HepG2 (cell line): ENCODE measurements around the gene CCDC191. TPM values are rescaled to one million over a fixed set of nuclear protein-coding genes. Genes with fewer than 3 reads are reported as not detected.
A peak's percentile ranks its signal among the peaks of the same experiment; 100 is the strongest.

Experiments used
- AKAP8 ChIP-seq: sonication (generic); formaldehyde crosslinking; IDR thresholded peaks from 2 replicates; pipeline ENCODE4 v1.5.1; 2020; ENCODE audit warnings: mild to moderate bottlenecking, missing genetic modification reagents
- ARID5B ChIP-seq: IDR thresholded peaks from 2 replicates; pipeline ENCODE4 v1.4.0; 2020; ENCODE audit warnings: mild to moderate bottlenecking, missing genetic modification reagents
- CCDC6 ChIP-seq: sonication (generic); formaldehyde crosslinking; IDR thresholded peaks from 2 replicates; pipeline ENCODE4 v1.8.1; 2022; ENCODE audit warnings: mild to moderate bottlenecking, missing genetic modification reagents, moderate library complexity
- CEBPB ChIP-seq: IDR thresholded peaks from 2 replicates; pipeline ENCODE4 v1.6.1; 2011; ENCODE audit warnings: low read depth, low read length, improper control_type of control experiment, borderline replicate concordance
- GTF2F1 ChIP-seq: fragments of 150-350 bp; IDR thresholded peaks from 2 replicates; pipeline ENCODE4 v1.6.1; 2014; ENCODE audit warnings: low read length
- IKZF4 ChIP-seq: sonication (generic); formaldehyde crosslinking; IDR thresholded peaks from 2 replicates; pipeline ENCODE4 v1.5.1; 2020; ENCODE audit warnings: borderline replicate concordance, mild to moderate bottlenecking, low read depth, missing genetic modification reagents; ENCODE audit errors: not compliant biosample characterization
- KAT7 ChIP-seq: IDR thresholded peaks from 2 replicates; pipeline ENCODE4 v1.6.1; 2018; ENCODE audit warnings: borderline replicate concordance, missing compliant biosample characterization
- MZF1 ChIP-seq: sonication (generic); formaldehyde crosslinking; IDR thresholded peaks from 2 replicates; pipeline ENCODE4 v1.8.1; 2023; ENCODE audit warnings: mild to moderate bottlenecking, missing genetic modification reagents, borderline replicate concordance
- NONO ChIP-seq, 2 experiments: fragments of 450-650 bp in 1 of 2; sonication (generic) in 1 of 2; formaldehyde crosslinking in 1 of 2; IDR thresholded peaks in 1 of 2; conservative IDR thresholded peaks in 1 of 2; 2 replicates each; pipeline versions ENCODE4 v1.6.1 to v1.8.0; 2017 to 2022; ENCODE audit warnings: mild to moderate bottlenecking in 1 of 2, missing genetic modification reagents in 1 of 2, moderate library complexity in 1 of 2
- RARA ChIP-seq: IDR thresholded peaks from 2 replicates; pipeline ENCODE4 v1.6.1; 2016; ENCODE audit warnings: missing genetic modification reagents, missing compliant biosample characterization
- SSRP1 ChIP-seq: IDR thresholded peaks from 2 replicates; pipeline ENCODE4 v1.6.1; 2016; ENCODE audit warnings: control low read depth
- TEAD2 ChIP-seq: sonication (generic); formaldehyde crosslinking; IDR thresholded peaks from 2 replicates; pipeline ENCODE4 v1.9.0; 2021; ENCODE audit warnings: missing genetic modification reagents
- ZBTB14 ChIP-seq: sonication (generic); formaldehyde crosslinking; IDR thresholded peaks from 2 replicates; pipeline ENCODE4 v1.4.0; 2020; ENCODE audit warnings: missing genetic modification reagents
- ZC3H13 ChIP-seq: sonication (generic); formaldehyde crosslinking; IDR thresholded peaks from 2 replicates; pipeline ENCODE4 v1.8.1; 2023; ENCODE audit warnings: mild to moderate bottlenecking, missing genetic modification reagents, moderate library complexity
- ZFP36 ChIP-seq: fragments of 150-350 bp; IDR thresholded peaks from 2 replicates; pipeline ENCODE4 v1.6.1; 2018; ENCODE audit warnings: borderline replicate concordance, low read length, low read depth; ENCODE audit not compliant: partially characterized antibody
- ZFP36L2 ChIP-seq: sonication (generic); formaldehyde crosslinking; IDR thresholded peaks from 2 replicates; pipeline ENCODE4 v1.4.0; 2020; ENCODE audit warnings: missing genetic modification reagents
- ZHX1 ChIP-seq: sonication (generic); formaldehyde crosslinking; IDR thresholded peaks from 2 replicates; pipeline ENCODE4 v1.8.1; 2022; ENCODE audit warnings: low read depth, mild to moderate bottlenecking, missing genetic modification reagents
- ZNF264 ChIP-seq: sonication (generic); formaldehyde crosslinking; IDR thresholded peaks from 2 replicates; pipeline ENCODE4 v1.4.0; 2020; ENCODE audit warnings: missing genetic modification reagents
- ZNF629 ChIP-seq: sonication (generic); formaldehyde crosslinking; conservative IDR thresholded peaks from 2 replicates; pipeline ENCODE4 v1.5.0; 2020; ENCODE audit warnings: missing genetic modification reagents
- ZNF740 ChIP-seq: sonication (generic); formaldehyde crosslinking; IDR thresholded peaks from 2 replicates; pipeline ENCODE4 v1.4.0; 2020; ENCODE audit warnings: missing genetic modification reagents
- ZNF773 ChIP-seq: sonication (generic); formaldehyde crosslinking; IDR thresholded peaks from 2 replicates; pipeline ENCODE4 v1.4.0; 2020; ENCODE audit warnings: missing genetic modification reagents, borderline replicate concordance
- polyA plus RNA-seq, 8 experiments: library from polyadenylated mRNA; depleted of rRNA in 3 of 8; stranded (reverse) in 7 of 8; unstranded in 1 of 8; fragments of >200 nt; fragmentation: Illumina TruSeq in 4 of 8; extraction: Trizol in 4 of 8; gene quantifications; 2 replicates each; pipeline versions ENCODE4 v1.2.1 to v1.2.3, GENCODE V29; 2011 to 2016; ENCODE audit warnings: low read depth in 4 of 8, missing spikeins in 1 of 8, mixed read lengths in 1 of 8; ENCODE audit not compliant: insufficient read depth in 1 of 8
- total RNA-seq, 5 experiments: library from RNA; depleted of rRNA; stranded (reverse); fragments of >200 nt; fragmentation: Illumina TruSeq; extraction: Trizol; gene quantifications; 2 replicates each; pipeline ENCODE4 v1.2.3, GENCODE V29; 2016; ENCODE audit warnings: low read depth in 1 of 5

Gene CCDC191
- total and polyA plus RNA-seq, 2 of the 13 experiments (the other 11 are each of a cell fraction or from before 2014, with no cell fraction given) = 0.91 to 1.4 TPM

- TF ChIP-seq ARID5B (no peak; the same call in 1 of the 2 replicates), ZNF629 (CRISPR knock-in tag) (peak; percentile 23; the same call in 1 of the 2 replicates), MZF1 (CRISPR knock-in tag) (no peak), ZHX1 (CRISPR knock-in tag) (peak; percentile 89; the same call in 1 of the 2 replicates), KAT7 (no peak; the same call in 1 of the 2 replicates), RARA (CRISPR knock-in tag) (no peak), ZC3H13 (CRISPR knock-in tag) (no peak), CEBPB (peak; percentile 65; the same call in 1 of the 2 replicates), AKAP8 (CRISPR knock-in tag) (no peak), CCDC6 (CRISPR knock-in tag) (no peak; the same call in 1 of the 2 replicates), ZFP36L2 (CRISPR knock-in tag) (no peak), ZNF773 (no peak), ZNF264 (no peak), NONO (IDR thresholded peaks at IDR 0.05) (no peak), NONO (CRISPR knock-in tag; conservative IDR thresholded peaks at IDR 0.05) (peak; percentile 80), GTF2F1 (no peak), IKZF4 (CRISPR knock-in tag) (no peak), SSRP1 (CRISPR knock-in tag) (no peak), ZBTB14 (CRISPR knock-in tag) (no peak), ZFP36 (no peak), ZNF740 (CRISPR knock-in tag) (no peak; the same call in 1 of the 2 replicates), TEAD2 (no peak)
These were observed at the start of gene CCDC191, which contains the start of gene QTRT2 (continued) for GRCh38 chr3:114056130-114057010.
